DMS53 (cell line): Measurements from ENCODE around the gene FCN2.

Source experiments
- DNase-seq: peaks from one replicate; lab custom pipeline; 2025; lab: John Stamatoyannopoulos, UW

Gene FCN2

DNA sequence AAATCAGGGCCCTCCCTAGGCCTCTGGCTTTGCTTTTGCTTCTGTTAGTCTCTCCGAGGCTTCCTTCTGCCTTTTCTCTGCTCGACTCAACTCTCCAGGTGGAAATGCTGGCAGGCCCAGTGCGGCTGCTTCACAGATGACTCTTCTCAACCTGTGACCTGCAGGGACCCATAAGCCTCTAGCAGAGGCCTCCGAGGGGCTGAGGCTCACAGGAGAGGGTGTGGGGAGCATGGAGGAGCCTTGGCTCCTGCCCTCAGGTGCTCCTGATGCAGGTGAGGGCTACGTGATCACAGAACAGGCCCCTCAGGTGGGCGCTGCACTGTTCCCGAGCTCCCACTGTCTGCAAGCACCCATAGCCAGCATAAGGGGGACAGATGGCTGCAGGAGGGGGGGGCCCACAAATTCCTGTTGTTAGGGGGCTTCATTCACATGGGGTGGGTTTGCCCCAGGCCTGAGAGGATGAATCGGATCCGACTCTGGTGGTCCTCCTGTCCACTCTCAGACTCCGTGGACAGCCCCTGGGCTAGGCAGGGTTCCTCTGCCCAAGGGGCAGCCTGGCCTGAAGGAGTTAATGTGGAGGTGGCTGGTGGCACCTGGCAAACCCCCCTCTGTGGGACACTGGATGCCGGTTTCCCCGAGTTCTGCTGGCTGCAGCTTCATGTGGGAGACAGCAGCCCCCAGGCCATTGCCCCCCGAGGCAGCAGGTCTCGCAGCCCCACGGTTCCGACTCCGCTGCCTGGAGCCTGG lies 10.9 kb upstream of the FCN2 start:
- no peak for DNase-seq

DNA sequence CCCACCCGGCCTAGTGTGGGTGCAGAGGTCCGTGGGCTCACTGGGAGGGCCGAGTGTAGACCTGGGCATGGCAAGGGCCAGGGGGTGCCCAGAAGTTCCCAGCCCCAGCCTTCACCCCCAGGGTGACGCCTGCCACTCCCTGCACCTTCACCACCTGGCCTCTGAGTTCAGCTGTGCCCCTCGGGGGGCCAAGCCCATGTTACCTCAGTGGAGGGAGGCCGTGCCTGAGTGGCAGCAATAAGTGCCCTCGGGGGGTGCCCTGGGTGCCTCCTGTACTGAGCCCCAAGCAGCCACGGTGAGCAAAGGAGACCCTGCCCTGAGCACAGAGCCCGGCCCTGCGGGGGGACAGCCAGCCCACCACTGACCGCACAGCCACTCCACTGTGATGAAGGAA lies 10.3 kb upstream of the FCN2 start:
- no peak for DNase-seq

DNA sequence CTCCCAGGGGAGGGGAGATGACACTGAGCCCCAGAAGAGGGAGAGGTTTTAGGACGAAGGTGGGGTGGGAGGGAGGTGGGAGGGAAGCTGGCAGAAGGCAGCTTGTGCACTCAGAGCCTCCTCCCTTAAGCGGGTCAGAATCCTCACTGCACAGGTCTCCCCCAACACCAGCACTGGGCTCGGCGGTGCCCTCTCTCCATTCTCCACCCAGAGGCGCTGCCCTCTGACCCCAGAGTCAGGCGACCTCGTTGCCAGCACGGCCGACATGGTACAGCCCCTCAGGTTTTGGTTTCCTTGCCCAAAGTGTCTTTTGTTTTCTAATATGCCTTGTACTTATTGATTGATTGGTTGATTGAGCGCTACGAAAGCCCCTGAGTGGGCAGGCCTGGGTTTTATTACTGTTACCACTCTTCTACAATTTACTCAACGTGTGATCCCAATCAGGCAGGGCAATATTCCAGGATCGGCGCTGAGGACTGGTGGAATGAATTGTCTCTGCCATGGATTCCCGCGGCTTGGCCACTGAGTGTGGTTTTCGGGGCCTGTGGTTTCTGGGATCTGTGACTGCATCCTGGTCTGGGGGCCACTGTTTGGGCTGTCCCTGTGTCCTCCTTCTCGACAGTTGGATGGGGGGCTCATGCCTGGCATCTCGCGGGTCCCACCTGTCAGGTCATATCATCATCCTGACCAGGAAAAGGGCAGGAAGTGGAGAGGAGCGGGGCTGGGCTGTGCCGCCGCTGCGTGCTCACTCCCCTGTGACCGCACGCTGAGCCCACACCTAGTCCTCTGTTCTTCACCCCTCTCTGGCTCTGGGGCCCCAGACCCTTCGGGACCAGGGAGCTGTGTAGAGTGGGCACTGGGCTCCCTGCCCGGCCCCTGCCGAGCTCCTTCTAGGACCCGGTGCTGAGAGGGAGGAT lies 9.6 kb upstream of the FCN2 start:
- DNase-seq, result no peak

DNA sequence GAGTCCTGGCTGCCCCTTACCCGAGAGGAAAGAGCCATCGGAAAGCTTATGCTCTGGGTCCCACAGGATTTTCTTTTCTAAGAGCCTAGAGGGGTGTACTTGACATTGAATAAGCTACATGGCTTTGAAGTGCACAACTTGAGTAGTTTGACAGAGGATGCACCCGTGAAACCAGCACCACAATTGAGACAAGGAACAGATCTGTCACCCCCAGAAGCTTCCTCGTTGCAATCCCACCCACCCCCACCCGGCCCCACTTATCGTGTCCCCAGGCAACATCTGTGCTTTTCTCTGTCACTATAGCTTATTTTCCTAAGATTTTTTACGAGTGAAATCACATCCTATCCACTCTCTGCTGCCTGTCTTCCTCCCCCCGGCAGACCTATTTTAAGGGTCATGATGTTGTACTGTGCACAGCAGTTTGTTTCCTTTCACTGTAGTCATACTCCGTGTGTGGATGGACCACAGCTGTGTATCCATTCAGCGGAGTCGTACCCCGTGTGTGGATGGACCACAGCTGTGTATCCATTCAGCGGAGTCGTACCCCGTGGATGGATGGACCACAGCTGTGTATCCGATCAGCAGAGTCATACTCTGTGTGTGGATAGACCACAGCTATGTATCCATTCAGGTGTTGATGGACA lies 8.8 kb upstream of the FCN2 start:
- DNase-seq, result no peak

DNA sequence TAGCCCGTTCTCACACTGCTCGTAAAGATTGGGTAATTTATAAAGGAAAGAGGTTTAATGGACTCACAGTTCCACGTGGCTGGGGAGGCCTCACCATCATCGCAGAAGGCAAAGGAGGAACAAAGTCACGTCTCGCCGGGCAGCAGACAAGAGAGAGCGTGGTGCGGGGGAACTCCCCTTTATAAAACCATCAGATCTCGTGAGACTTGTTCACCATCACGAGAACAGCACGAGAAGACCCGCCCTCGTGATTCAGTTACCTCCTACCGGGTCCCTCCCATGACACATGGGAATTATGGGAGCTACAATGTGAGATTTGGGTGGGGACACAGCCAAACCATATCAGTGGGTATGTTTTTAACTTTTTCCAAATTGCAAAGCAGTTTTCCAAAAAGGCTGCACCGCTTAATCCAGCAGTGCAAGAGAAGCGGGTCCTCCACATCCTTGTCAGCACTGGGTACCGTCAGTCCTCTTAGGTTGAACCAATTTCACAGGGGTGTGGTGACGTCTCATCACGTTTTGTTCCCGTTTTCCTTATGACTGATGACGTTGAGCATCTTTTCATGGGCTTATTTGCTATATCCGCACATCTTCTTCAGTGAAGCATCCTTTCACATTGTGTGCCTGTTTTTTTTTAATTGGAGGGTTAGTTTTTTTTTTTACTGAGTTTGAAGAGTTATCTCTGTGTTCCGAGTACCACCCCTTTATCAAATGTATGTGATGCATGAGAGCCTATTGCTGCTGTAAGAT lies 8.0 kb upstream of the FCN2 start:
- no peak for DNase-seq

DNA sequence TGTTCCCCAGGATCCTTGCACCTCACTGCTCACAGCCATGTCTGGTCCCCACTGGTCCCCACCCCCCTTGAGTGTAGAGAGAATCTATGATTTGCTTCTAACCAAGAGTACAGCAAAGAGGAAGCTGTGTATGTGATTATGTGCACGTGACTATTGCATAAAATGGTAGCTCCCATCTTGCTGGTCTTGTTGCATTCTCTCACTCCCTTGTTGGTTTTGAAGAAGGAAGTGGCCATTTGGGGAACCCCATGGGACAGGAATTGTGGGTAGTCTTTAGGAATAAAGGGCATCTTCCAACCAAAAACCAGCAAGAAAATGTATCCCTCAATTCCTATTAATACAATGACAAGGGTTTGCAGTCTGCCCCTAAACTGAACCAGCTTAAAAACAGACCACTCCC lies 5.2 kb upstream of the FCN2 start:
- no peak for DNase-seq

DNA sequence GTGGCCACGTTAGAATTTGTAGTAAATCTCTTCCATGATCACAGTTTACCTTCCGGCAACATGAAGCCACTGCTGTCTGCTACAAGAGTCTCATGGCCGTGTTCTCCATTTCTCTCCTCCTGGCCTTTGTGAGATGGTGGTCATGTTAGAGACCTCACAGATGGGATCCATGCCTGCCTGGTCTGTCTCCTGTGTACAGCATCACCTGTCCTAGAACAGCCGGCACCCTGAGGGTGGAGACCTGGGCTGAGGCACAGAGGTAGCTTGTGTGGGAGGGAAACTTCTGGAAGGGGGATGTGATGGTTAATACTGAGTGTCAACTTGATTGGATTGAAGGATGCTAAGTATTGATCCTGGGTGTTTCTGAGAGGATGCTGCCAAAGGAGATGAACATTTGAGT lies 3.1 kb upstream of the FCN2 start:
- no peak for DNase-seq

DNA sequence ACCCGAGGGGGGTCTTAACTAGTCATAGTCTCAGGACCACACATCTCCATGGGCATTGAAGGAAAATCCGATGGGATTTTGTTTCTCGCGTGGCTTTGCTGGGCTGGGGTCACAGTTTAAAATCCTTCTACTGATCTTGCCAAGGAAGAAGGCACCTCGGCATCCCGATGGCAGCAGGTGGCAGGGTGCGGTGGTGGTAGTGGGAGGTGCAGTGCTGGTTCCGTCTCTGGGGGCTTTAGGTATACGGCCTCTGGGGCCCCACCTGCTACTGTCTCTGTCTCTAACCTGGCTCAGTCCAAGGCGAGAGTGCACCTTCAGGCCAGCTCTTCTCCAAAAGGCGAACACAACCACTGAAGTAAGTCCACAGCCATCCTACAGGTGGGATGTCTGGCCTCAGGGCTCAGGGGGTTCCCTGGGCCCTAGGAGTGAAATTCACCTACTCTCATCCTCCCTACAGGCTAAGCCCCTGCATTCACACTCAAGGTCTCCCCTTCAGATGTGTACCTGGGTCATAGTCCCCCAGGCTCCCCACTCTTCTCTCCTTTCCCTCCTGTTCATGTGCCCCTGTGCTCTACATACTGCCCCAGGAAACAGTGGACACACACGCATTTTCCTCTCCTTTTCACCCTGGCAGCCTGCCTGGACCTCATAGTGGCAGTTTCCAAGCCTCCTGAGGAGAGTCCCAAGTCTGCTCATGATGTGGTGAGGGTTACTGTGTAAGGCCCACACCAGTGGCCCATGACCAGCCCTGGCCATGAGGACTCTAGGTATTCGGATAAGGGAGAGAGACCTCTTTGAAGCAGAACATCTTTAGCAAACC lies 736 bp upstream of the FCN2 start:
- DNase-seq, result no peak

DNA sequence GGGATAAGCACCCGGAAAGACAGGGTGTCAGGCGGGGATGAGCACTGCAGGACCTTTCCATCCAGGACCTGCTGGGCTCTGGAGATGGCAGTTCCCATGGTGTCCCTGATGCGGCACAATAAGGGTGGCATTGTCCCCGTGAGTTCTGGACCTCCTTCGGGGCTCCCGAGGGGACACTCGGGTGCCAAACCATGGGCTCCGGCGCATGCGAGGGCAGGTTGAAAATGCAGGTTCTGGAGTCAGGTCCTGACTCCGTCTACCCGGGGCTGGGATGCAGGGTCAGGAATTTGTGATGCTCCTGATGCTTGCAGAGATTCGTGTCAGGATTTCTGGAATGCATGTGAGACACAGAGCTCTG lies 682 bp downstream of the FCN2 start:
- no peak for DNase-seq

DNA sequence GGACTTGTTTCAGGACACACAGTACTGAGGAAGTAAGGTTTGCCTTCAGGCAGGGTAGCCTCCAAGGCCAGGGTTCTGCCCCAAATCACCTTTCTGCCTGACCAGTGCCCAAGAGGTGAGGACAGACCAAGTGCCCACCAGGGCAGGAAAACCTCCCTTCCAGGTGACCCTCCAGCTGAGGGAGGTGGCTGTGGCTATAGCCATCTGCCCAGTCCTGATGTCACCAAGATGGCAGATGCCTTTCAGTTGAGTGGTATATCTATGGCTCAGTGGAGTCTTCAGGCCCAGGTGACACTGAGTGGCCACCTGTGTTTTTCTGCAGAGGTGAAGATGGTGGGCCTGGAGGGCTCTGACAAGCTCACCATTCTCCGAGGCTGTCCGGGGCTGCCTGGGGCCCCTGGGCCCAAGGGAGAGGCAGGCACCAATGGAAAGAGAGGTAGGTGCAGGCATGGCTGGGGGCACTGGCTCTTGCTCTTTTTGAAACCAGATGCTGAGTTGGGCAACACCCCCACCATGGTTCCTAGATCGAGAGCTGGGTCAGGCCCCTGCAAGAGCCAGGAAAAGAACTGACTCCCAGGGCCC lies 1.7 kb downstream of the FCN2 start:
- DNase-seq, result no peak

DNA sequence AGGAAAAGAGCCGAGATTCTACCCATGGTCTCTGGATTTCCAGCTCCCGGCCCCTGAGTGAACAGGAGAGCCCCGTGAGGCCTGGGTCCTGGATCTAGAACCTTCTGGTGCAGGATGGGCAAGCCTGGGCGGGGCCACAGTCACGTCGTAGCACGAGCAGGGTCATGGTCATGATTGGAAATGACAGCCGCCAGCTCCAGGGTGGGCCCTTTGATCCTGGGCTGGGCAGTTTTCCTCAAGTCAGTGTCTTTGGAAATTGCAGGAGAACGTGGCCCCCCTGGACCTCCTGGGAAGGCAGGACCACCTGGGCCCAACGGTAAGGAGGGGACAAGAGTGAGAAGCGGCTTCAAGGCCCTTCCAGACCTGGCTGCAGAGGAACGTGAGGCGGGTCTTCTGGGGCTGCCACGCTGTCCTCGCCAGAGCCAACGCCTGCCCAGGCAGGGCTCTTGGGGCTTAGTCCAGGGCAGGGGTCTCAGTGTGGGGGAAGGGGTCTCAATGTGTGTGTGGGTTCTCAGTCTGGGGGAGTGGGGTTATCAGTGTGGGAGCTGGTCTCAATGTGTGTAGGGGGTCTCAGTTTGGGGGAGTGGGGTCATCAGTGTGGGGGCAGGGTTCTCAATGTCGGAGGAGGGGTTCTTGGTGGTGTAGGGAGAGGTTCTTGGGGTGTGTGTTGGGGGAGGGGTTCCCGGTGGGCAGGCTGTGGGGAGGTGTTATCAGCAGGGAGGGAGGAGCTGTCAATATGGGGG lies 2.6 kb downstream of the FCN2 start:
- DNase-seq, result no peak

DNA sequence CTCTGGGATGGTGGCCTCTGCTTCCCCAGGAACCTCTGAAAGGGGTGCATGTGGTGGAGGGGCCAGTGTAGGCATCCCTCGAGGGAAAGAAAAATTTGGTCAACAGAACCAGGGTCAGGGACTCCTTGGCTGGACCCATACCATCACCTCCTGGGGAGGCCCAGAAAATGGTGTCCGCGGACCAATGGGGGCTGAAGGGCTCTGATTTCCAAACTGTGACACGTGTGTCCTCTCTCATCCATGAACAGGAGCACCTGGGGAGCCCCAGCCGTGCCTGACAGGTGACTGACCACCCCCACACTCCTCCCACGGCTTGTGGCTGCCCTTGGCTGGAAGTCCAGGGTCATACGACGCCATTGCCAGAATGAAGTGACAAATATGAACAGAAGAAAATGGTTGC lies 3.9 kb downstream of the FCN2 start:
- DNase-seq, result no peak

DNA sequence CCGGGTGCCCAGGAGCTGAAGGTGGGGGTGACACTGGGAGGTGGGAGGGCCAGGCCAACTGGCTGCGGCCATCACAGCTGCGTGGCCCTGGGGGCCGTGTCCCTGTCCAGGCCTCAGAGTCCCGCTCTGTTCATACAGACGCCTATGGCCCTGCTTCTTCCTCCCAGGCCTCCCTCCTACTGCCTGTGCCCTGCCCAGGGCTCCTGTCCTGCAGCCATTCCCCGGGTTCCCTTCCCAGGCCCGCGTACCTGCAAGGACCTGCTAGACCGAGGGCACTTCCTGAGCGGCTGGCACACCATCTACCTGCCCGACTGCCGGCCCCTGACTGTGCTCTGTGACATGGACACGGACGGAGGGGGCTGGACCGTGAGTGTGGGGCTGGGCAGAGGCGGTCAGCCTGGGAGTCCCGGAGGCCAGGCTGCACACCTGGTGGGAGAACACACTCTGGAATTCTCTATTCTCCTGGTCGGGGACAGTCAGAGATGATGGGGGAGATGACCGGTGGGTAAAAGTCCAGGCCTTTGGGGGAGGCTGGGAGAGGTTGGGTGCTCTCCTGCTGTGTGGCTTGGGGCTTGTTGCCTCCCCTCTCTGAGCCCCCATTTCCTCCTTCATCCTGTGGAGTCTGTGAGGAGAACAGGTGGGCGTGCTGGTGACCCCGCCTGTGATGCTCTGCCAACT lies 4.5 kb downstream of the FCN2 start:
- DNase-seq, result no peak

DNA sequence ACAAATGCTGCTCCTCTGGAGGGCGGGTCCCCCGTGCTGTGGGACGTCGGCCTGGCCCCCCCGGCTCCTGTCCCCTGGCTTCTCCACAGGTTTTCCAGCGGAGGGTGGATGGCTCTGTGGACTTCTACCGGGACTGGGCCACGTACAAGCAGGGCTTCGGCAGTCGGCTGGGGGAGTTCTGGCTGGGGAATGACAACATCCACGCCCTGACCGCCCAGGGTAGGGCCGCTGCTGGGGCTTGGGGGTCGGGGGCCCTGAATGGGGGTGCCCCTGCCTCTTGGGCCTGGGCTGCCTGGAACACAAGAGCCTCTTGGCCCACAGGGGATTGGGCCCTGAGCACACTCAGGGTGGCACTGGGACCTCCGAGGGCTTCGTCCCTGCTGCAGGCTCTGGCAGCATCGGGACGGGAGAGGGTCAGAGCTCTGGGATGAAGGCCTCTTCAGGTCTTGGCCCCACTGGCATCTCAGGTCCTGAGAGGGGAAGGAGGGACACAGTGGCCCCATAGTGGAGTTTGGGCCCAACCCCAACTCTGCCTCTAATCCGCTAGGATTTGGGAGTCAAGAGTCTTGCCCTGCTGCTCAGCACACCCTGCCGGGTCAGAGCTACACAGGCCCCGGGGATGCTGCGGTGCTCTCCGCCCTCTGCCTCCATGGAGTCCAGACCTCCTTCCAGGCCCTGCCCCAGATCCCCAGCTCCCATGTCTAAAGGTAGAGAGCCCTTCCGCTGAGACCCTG lies 5.2 kb downstream of the FCN2 start:
- no peak for DNase-seq

DNA sequence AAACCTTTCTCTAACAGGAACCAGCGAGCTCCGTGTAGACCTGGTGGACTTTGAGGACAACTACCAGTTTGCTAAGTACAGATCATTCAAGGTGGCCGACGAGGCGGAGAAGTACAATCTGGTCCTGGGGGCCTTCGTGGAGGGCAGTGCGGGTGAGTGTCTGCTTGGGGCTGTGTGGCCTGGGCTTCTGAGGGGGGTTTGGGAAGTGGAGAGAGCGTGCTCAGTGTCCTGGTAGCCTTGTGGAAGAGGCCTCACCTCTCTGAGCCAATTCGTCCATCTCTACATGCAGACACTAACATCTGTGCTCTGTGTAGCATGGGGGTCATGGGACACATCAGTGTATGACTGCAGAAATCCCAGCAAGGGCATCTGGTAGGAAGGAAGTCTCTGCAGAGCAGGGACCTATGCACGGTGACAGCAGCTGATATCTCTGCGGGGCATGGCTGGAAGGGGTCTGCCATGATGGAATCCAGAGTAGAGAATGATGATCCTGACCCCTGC lies 5.9 kb downstream of the FCN2 start:
- DNase-seq, result no peak

DNA sequence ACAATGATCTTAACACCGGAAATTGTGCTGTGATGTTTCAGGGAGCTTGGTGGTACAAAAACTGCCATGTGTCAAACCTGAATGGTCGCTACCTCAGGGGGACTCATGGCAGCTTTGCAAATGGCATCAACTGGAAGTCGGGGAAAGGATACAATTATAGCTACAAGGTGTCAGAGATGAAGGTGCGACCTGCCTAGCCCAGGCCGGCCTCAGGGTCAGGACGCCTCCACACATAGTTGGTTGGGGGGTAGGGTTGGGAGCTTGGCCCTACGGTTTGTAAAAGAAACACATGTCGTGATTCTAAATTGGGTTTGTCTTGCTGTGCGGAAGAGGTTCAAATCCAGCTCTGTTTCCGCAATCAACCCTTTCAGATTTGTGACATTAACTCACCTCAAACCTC lies 6.6 kb downstream of the FCN2 start:
- no peak for DNase-seq

DNA sequence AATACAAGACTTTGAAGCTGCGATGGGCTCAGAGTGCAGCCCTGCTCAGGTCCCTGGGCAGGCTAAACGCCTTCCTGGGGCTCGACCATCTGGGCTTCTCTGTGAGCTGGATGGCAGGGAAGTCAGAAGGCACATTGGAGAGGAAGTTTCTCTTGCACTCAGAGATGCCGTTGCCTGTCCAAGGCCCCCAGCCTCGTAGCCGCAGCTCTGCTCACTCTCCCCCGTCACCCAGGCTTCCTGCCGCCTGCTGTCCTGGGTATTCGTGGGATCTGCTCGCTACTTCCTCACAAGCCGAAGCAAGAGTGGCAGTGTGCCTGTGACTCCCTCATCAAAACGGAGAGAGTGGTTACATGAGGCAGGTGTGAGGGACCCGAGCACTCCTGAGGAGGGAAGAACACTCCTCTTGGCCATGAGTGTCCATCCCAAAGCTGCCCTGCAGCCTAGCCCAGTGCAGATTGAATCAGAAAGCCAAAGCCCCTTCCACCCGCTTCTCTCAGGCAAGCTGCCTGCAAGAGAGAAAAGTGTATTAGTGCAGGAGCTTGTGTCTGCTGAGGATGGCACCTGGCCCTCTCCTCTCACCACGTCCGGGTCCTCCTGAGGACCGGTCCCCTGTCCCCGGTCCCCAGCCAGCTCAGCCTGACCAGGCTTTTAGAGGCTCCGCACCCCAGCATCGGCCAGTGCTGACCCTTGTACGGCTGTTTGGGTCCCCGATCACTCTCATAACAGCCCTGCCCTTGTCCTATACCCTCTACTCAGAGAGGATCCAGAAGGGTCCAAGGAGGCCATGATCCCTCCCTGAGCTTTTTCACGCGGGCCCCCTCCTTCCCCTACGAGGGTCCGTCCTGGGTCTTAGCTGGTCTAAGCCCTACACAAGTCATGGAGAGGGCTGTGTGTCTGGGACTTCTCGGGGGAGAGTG lies 7.3 kb downstream of the FCN2 start:
- no peak for DNase-seq
